ENCODE measurements around the gene CD300LF. TPM values are rescaled to one million over a fixed set of nuclear protein-coding genes. Genes with fewer than 3 reads are reported as not detected.

CD300LF gene
- total and polyA plus RNA-seq, 2 donors (not counting 1 experiment from before 2014, with no cell fraction given), result 0.52 to 1.1 TPM

GRCh38 chr17:74699236-74699635 is 13.5 kb downstream of the CD300LF start:
- no peaks in the 10 kb centered on the region for H3K36me3 ChIP-seq (replicated peaks in 1 of 2; ENCODE audit: control extremely low read depth in 1 of 2, control insufficient read depth in 1 of 2, extremely low read depth in 1 of 2, insufficient read depth in 2 of 2, low read length in 1 of 2)
- H3K9ac ChIP-seq (ENCODE audit: low read length), result no peak overlapping the region
- ChIA-PET POLR2A (no interaction called here), CTCF (no interaction called here)
- no peaks in the 10 kb centered on the region for H3K4me1 Mint-ChIP-seq
- H3K4me3 Mint-ChIP-seq, result no peak overlapping the region
- no peak overlapping the region for H3K4me2 ChIP-seq (replicated peaks; ENCODE audit: low read depth, low read length, poor library complexity, severe bottlenecking)
- WGBS (ENCODE audit: insufficient coverage), result 89% methylated on average over 6 of the region's 9 CpGs
- ATAC-seq (ENCODE audit: low read depth) (no peak), DNase-seq (no peak)
- no peak overlapping the region for H3K27ac ChIP-seq (ENCODE audit: low read length in 2 of 2)
- H3K9me3 ChIP-seq (ENCODE audit: control extremely low read depth in 1 of 3, control insufficient read depth in 2 of 3, insufficient read depth in 1 of 3, low read length in 2 of 3), result peaks cover 0 to 12% (median 0%) of the 10 kb centered on the region in 3 donors
- no peak overlapping the region for H2AFZ ChIP-seq (ENCODE audit: insufficient read depth, low read depth, low read length, poor library complexity, severe bottlenecking)
- peaks cover 0 to 29% (median 2%) of the 10 kb centered on the region in 4 experiments for H3K27me3 ChIP-seq (replicated peaks in 1 of 4; ENCODE audit: control extremely low read depth in 1 of 4, control insufficient read depth in 3 of 4, insufficient read depth in 4 of 4, low read length in 3 of 4)
- no peak overlapping the region for H3K27ac Mint-ChIP-seq
- TF ChIP-seq EZH2 (IDR thresholded peaks at IDR 0.05; ENCODE audit: borderline replicate concordance, insufficient read depth, low read depth, low read length, poor library complexity, severe bottlenecking) (no peak), CTCF (IDR thresholded peaks at IDR 0.05) (no peak)
- peaks cover 14% of the 10 kb centered on the region for H3K27me3 Mint-ChIP-seq
- intact Hi-C loops (cut with micrococcal nuclease), result no loop called here
- no peak overlapping the region for H3K4me3 ChIP-seq (ENCODE audit: control extremely low read depth in 1 of 5, extremely low read depth in 1 of 5, insufficient read depth in 1 of 5, low read depth in 2 of 5, low read length in 4 of 5)
- H3K9me3 Mint-ChIP-seq (ENCODE audit: insufficient read depth), result no peaks in the 10 kb centered on the region
- H3K79me2 ChIP-seq (ENCODE audit: control insufficient read depth, insufficient read depth, low read length), result no peaks in the 10 kb centered on the region
- H4K20me1 ChIP-seq (ENCODE audit: control insufficient read depth, insufficient read depth, low read length, poor library complexity, severe bottlenecking), result no peaks in the 10 kb centered on the region
- H3K4me1 ChIP-seq (ENCODE audit: control insufficient read depth in 2 of 2, insufficient read depth in 2 of 2, low read length in 2 of 2), result no peaks in the 10 kb centered on the region

GRCh38 chr17:74698069-74698468 is 14.7 kb downstream of the CD300LF start:
- H3K9me3 Mint-ChIP-seq (ENCODE audit: insufficient read depth), result no peaks in the 10 kb centered on the region
- no peak overlapping the region for H3K4me3 Mint-ChIP-seq
- no peaks in the 10 kb centered on the region for H3K36me3 ChIP-seq (replicated peaks in 1 of 2; ENCODE audit: control extremely low read depth in 1 of 2, control insufficient read depth in 1 of 2, extremely low read depth in 1 of 2, insufficient read depth in 2 of 2, low read length in 1 of 2)
- ATAC-seq (ENCODE audit: low read depth) (no peak), DNase-seq (no peak)
- TF ChIP-seq EZH2 (IDR thresholded peaks at IDR 0.05; ENCODE audit: borderline replicate concordance, insufficient read depth, low read depth, low read length, poor library complexity, severe bottlenecking), result no peak
- no peak for TF ChIP-seq CTCF (IDR thresholded peaks at IDR 0.05)
- H3K9ac ChIP-seq (ENCODE audit: low read length), result no peak overlapping the region
- peaks cover 0 to 29% (median 2%) of the 10 kb centered on the region in 4 experiments for H3K27me3 ChIP-seq (replicated peaks in 1 of 4; ENCODE audit: control extremely low read depth in 1 of 4, control insufficient read depth in 3 of 4, insufficient read depth in 4 of 4, low read length in 3 of 4)
- peaks cover 0 to 7% (median 0%) of the 10 kb centered on the region in 3 donors for H3K9me3 ChIP-seq (ENCODE audit: control extremely low read depth in 1 of 3, control insufficient read depth in 2 of 3, insufficient read depth in 1 of 3, low read length in 2 of 3)
- no peaks in the 10 kb centered on the region for H3K4me1 Mint-ChIP-seq
- ChIA-PET CTCF (no interaction called here), POLR2A (no interaction called here)
- H3K27ac Mint-ChIP-seq, result no peak overlapping the region
- H3K79me2 ChIP-seq (ENCODE audit: control insufficient read depth, insufficient read depth, low read length), result no peaks in the 10 kb centered on the region
- no peak overlapping the region for H3K27ac ChIP-seq (ENCODE audit: low read length in 2 of 2)
- H3K27me3 Mint-ChIP-seq, result peaks cover 19% of the 10 kb centered on the region
- intact Hi-C loops (cut with micrococcal nuclease), result no loop called here
- no peak overlapping the region for H3K4me3 ChIP-seq (ENCODE audit: control extremely low read depth in 1 of 5, extremely low read depth in 1 of 5, insufficient read depth in 1 of 5, low read depth in 2 of 5, low read length in 4 of 5)
- no peak overlapping the region for H2AFZ ChIP-seq (ENCODE audit: insufficient read depth, low read depth, low read length, poor library complexity, severe bottlenecking)
- 51% methylated on average over 6 of the region's 7 CpGs for WGBS (ENCODE audit: insufficient coverage)
- H3K4me1 ChIP-seq (ENCODE audit: control insufficient read depth in 2 of 2, insufficient read depth in 2 of 2, low read length in 2 of 2), result no peaks in the 10 kb centered on the region
- no peaks in the 10 kb centered on the region for H4K20me1 ChIP-seq (ENCODE audit: control insufficient read depth, insufficient read depth, low read length, poor library complexity, severe bottlenecking)
- no peak overlapping the region for H3K4me2 ChIP-seq (replicated peaks; ENCODE audit: low read depth, low read length, poor library complexity, severe bottlenecking)

All from B cell (primary cell).